Neural crest cell (in vitro differentiated cells): ENCODE data around the gene MGST1. TPM values are rescaled to one million over a fixed set of nuclear protein-coding genes. Genes with fewer than 3 reads are reported as not detected.
A peak's percentile ranks its signal among the peaks of the same experiment; 100 is the strongest.
"Not testable (repeated sequence)": the region's sequence is repeated elsewhere in the genome, so short reads cannot be mapped to it uniquely, and the experiment has no call there.

ENCODE experiments used
- DNase-seq: peaks from one replicate; pipeline ENCODE4 v3.0.0; 2021; ENCODE audit warnings: low read depth, mixed read lengths, low spot score
- H3K27ac Mint-ChIP-seq: one replicate; pipeline ENCODE4 v1.8.0; 2021; ENCODE audit warnings: mild to moderate bottlenecking, mixed read lengths; ENCODE audit not compliant: unreplicated experiment
- H3K27me3 Mint-ChIP-seq: 2 replicates; pipeline ENCODE4 v1.8.0; 2021; ENCODE audit warnings: low read depth, mild to moderate bottlenecking, mixed read lengths
- H3K36me3 Mint-ChIP-seq: 2 replicates; pipeline ENCODE4 v1.8.0; 2021; ENCODE audit warnings: low read depth, mild to moderate bottlenecking, mixed read lengths
- H3K4me1 Mint-ChIP-seq: 2 replicates; pipeline ENCODE4 v1.8.0; 2021; ENCODE audit warnings: mixed read lengths
- H3K4me3 Mint-ChIP-seq: one replicate; pipeline ENCODE4 v1.8.0; 2021; ENCODE audit warnings: mild to moderate bottlenecking, mixed read lengths
- H3K9me3 Mint-ChIP-seq: 2 replicates; pipeline ENCODE4 v1.8.0; 2021; ENCODE audit warnings: mixed read lengths
- total RNA-seq: library from RNA; stranded (reverse); gene quantifications from 2 replicates; pipeline ENCODE4 v1.2.1, GENCODE V29; 2021
- TF ChIP-seq, protein P1 (sequence below): fragments of 200-600 bp; sonication (generic); conservative IDR thresholded peaks from 2 replicates; pipeline ENCODE4 v1.5.0; 2021; ENCODE audit warnings: antibody characterized with exemption, mild to moderate bottlenecking

MGST1 gene
- total RNA-seq, 1 donor from 2014 or later = 325 TPM

DNA sequence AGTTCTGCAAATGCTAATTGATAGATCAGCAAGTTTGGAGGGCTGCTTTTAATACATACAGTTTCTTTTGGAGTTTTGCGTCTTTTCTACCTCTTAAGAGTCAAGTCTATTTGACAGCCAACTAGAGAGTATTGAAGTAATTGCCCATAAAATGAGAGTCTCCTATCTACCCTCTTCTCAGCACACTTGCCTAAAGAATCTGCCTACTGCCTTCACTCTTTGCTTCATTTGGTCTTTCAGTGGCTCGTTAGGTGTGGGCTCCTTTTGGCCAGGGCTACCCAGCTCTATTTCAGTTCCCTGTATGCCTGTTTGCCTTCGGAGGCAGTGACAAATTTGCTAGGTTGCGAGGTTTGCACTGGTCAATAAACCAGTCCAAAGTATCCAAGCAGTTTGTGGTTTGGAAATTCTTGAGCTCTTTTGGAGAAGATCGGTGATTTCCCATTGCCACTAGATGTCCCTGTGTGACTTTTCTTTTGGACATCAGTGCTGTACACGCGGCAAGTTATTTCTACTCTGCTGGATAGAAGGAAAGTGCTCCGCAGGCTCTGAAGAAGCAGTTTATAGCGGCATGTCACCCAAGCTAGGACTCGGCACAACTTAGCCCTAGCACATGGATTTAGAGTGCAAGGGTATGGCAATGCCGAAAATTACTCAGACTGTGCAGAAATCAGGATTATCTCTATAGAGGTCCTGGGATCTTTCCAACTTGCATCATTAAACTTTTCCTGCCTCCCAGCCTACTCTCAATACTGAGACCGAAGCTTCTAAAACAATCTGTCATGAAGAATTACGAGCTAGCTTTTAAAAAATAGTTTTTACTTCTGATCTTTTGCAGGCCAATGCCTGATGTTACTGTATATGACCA lies 38.6 kb downstream of the MGST1 start:
- peaks cover 26% of the 10 kb centered on the region for H3K36me3 Mint-ChIP-seq
- H3K9me3 Mint-ChIP-seq = no peaks in the 10 kb centered on the region
- H3K27me3 Mint-ChIP-seq = no peaks in the 10 kb centered on the region
- no peak for DNase-seq
- H3K27ac Mint-ChIP-seq = peak overlapping the region; percentile 28
- no peak overlapping the region for H3K4me3 Mint-ChIP-seq
- peaks cover 6% of the 10 kb centered on the region for H3K4me1 Mint-ChIP-seq
- TF ChIP-seq, protein P1, sequence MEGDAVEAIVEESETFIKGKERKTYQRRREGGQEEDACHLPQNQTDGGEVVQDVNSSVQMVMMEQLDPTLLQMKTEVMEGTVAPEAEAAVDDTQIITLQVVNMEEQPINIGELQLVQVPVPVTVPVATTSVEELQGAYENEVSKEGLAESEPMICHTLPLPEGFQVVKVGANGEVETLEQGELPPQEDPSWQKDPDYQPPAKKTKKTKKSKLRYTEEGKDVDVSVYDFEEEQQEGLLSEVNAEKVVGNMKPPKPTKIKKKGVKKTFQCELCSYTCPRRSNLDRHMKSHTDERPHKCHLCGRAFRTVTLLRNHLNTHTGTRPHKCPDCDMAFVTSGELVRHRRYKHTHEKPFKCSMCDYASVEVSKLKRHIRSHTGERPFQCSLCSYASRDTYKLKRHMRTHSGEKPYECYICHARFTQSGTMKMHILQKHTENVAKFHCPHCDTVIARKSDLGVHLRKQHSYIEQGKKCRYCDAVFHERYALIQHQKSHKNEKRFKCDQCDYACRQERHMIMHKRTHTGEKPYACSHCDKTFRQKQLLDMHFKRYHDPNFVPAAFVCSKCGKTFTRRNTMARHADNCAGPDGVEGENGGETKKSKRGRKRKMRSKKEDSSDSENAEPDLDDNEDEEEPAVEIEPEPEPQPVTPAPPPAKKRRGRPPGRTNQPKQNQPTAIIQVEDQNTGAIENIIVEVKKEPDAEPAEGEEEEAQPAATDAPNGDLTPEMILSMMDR = peak; percentile 75

DNA sequence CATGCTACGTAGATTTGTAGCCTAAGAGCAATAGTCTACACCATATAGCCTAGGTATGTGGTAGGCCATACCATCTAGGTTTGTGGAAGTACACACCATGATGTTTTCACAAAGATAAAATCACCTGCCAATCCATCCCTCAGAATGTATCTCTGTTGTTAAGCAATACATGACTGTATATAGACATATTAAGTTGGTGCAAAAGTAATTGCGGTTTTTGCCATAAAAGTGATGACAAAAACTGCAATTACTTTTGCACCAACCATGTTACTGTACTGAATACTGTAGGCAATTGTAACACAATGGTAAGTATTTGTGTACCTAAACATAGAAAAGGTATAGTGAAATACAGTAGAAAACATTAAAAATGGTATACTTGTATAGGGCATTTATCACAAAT lies 40.5 kb downstream of the MGST1 start:
- TF ChIP-seq, protein P1 = no peak
- Mint-ChIP-seq H3K9me3 (peaks cover 8% of the 10 kb centered on the region), H3K4me3 (no peak overlapping the region), H3K27ac (no peak overlapping the region), H3K4me1 (peaks cover 6% of the 10 kb centered on the region), H3K36me3 (peaks cover 31% of the 10 kb centered on the region), H3K27me3 (no peaks in the 10 kb centered on the region)
- no peak for DNase-seq

DNA sequence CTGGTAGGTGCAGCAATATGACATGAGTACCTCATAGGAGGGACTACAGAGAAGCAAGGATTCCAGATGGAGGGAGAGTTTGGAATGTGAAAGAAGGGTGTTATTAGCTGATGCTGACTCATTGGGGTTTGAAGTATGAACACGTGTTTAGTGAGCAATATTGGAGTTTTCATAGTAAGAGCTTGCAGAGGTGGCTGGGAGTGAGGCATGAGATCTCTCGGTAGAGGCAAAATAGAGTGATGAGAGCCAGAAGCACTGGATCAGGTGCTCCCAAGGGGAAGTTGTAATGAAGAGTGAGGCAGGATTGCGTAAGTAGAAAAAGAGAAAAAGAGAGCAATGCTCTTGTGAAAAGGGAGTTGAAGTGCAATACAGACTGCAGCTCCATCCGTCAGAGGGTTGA lies 42.1 kb downstream of the MGST1 start:
- TF ChIP-seq, protein P1 = no peak
- H3K27me3 Mint-ChIP-seq = no peaks in the 10 kb centered on the region
- peaks cover 11% of the 10 kb centered on the region for H3K9me3 Mint-ChIP-seq
- H3K27ac Mint-ChIP-seq = no peak overlapping the region
- H3K4me1 Mint-ChIP-seq = peaks cover 6% of the 10 kb centered on the region
- peaks cover 41% of the 10 kb centered on the region for H3K36me3 Mint-ChIP-seq
- no peak overlapping the region for H3K4me3 Mint-ChIP-seq
- no peak for DNase-seq

DNA sequence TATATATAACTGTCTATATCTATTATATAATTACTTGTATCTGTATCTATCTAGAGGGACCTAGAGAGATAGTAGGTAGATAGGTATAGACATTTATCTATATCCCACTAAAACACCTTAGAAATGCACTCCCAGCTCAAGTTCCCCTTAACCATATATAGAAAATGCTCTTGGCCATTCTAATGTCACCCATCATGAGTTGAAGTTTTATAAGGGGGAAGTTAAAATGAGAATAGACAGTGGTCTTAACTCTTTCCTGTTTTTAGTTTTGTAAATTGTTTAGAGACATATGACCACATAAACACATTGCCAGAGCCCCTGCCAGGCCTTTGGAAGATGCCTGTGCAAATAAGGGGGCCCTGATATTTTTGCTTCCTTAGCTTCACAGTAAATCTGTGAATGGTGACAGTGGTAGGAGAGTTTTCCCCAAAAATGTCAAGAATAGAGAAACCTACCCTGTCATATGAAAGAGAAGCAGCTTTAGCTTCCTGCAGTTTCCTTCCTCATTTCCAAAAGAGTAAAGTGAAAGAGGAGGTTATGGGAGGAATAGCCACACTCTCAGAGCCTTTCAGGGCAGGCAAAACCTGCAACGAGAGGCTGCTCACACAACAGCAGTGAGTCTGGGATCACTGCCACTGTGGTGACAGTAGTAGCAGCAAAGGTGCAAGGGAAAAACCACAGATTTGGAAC lies 45.5 kb downstream of the MGST1 start:
- Mint-ChIP-seq H3K27me3 (no peaks in the 10 kb centered on the region), H3K4me1 (no peaks in the 10 kb centered on the region), H3K4me3 (no peak overlapping the region), H3K9me3 (peaks cover 29% of the 10 kb centered on the region), H3K36me3 (peaks cover 64% of the 10 kb centered on the region), H3K27ac (no peak overlapping the region)
- DNase-seq = no peak
- TF ChIP-seq, protein P1 = no peak

DNA sequence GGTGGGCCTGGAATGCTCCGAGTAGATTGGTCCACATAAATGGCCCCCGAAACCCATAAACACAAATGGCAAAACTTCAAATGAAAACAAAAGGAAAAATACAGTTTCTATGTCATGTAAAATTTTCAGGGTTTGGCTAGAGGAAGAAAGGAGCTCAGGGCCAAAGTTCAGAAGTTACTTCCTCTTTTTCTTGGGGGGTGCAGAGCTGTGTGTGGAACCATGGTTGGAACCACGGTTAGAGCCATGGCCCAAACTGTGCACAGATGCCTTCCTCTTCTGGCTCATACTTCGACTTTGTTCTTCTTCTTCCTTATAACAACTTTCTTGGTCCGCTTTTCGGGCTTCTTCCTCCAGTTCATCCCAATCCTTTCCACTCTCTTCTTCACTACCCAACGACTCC lies 51.7 kb downstream of the MGST1 start:
- no peak for DNase-seq
- Mint-ChIP-seq H3K27ac (no peak overlapping the region), H3K9me3 (peaks cover 27% of the 10 kb centered on the region), H3K27me3 (no peaks in the 10 kb centered on the region), H3K36me3 (peaks cover 45% of the 10 kb centered on the region), H3K4me3 (no peak overlapping the region), H3K4me1 (no peaks in the 10 kb centered on the region)
- TF ChIP-seq, protein P1 = no peak

DNA sequence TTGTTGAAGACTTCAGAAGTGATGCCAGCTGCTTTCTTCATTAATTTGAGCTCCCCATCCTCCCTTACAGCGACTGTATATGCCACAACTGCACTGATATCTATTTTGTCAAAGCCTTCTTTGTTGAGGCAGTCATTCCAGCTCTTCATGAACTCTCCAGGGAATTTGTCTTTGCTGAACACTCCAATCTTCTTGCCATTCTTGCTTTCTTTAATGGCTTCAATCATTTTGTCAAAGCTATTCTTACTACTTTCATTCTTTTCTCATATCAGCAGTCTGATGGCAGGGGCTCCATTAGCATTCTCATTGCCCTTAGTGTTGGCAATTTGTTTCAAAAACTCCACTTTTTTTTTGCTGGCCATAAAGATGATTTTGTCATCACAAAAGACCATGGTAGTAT lies 54.4 kb downstream of the MGST1 start:
- not testable (repeated sequence) for H3K27ac Mint-ChIP-seq, H3K4me3 Mint-ChIP-seq, H3K4me1 Mint-ChIP-seq, DNase-seq, H3K27me3 Mint-ChIP-seq
- peaks cover 41% of the 10 kb centered on the region for H3K36me3 Mint-ChIP-seq
- peaks cover 23% of the 10 kb centered on the region for H3K9me3 Mint-ChIP-seq
